G401.6 (cell line): ENCODE results near the gene PMS1.
"Not testable (repeated sequence)": the region's sequence is repeated elsewhere in the genome, so short reads cannot be mapped to it uniquely, and the experiment has no call there.

Experiments
- FAIRE-seq: peaks from 2 replicates; lab custom pipeline; 2012; peaks lifted over from hg19 to GRCh38; lab: Jason Lieb, UNC

The PMS1 gene

GRCh38 chr2:189818249-189819038, 34.2 kb downstream of the PMS1 start:
- no peak for FAIRE-seq

- no peak for FAIRE-seq
Measured at GRCh38 chr2:189819297-189819704, 35.1 kb downstream of the PMS1 start.

GRCh38 chr2:189821953-189822748, 37.9 kb downstream of the PMS1 start:
- FAIRE-seq = no peak

- FAIRE-seq = peak; percentile 72
Measured at GRCh38 chr2:189824694-189825396, 40.6 kb downstream of the PMS1 start.

- FAIRE-seq = no peak
Measured at GRCh38 chr2:189826039-189826438, 41.8 kb downstream of the PMS1 start.

- FAIRE-seq = no peak
Measured at GRCh38 chr2:189829102-189829833, 45.0 kb downstream of the PMS1 start.

GRCh38 chr2:189830510-189830909, 46.3 kb downstream of the PMS1 start:
- no peak for FAIRE-seq

- no peak for FAIRE-seq
Measured at GRCh38 chr2:189834059-189834458, 49.8 kb downstream of the PMS1 start.

GRCh38 chr2:189834642-189835041, 50.4 kb downstream of the PMS1 start:
- FAIRE-seq = not testable (repeated sequence)

GRCh38 chr2:189835855-189836558, 51.8 kb downstream of the PMS1 start:
- FAIRE-seq = no peak

- FAIRE-seq = no peak
Measured at GRCh38 chr2:189836644-189837043, 52.4 kb downstream of the PMS1 start.

GRCh38 chr2:189837326-189837725, 53.1 kb downstream of the PMS1 start:
- no peak for FAIRE-seq

GRCh38 chr2:189841019-189841418, 56.8 kb downstream of the PMS1 start:
- no peak for FAIRE-seq

- no peak for FAIRE-seq
Measured at GRCh38 chr2:189848276-189848675, 64.0 kb downstream of the PMS1 start.

GRCh38 chr2:189849550-189849949, 65.3 kb downstream of the PMS1 start:
- FAIRE-seq = no peak

- FAIRE-seq = peak; percentile 21
Measured at GRCh38 chr2:189851174-189851826, 67.0 kb downstream of the PMS1 start.

GRCh38 chr2:189854187-189854586, 69.9 kb downstream of the PMS1 start:
- no peak for FAIRE-seq

GRCh38 chr2:189854940-189855339, 70.7 kb downstream of the PMS1 start:
- no peak for FAIRE-seq

GRCh38 chr2:189858291-189858690, 74.0 kb downstream of the PMS1 start:
- FAIRE-seq = peak; percentile 15

- no peak for FAIRE-seq
Measured at GRCh38 chr2:189860161-189860560, 75.9 kb downstream of the PMS1 start.

- FAIRE-seq = no peak
Measured at GRCh38 chr2:189862751-189863150, 78.5 kb downstream of the PMS1 start.
